AG04449 (cell line): ENCODE data around the gene RBM23.

ENCODE experiments used
- CTCF ChIA-PET: fragments of 350-600 bp; formaldehyde crosslinking; extraction: SDS; loops from one replicate; lab custom pipeline; 2021; ENCODE audit warnings: antibody characterized with exemption; lab: Yijun Ruan, JAX
- POLR2A ChIA-PET: fragments of 400-600, 350-600 bp; formaldehyde crosslinking; extraction: SDS; loops from one replicate; lab custom pipeline; 2020; ENCODE audit warnings: antibody characterized with exemption, inconsistent platforms; lab: Yijun Ruan, JAX
- DNase-seq: peaks from one replicate; pipeline ENCODE4 v3.0.0-alpha.2; 2010; ENCODE audit warnings: low read depth, low spot score
- H3K4me3 ChIP-seq: 2 replicates; pipeline ENCODE4 v1.5.1; 2011; ENCODE audit warnings: low read depth, mild to moderate bottlenecking, control low read depth, low read length
- TF ChIP-seq, protein P1 (sequence below): IDR thresholded peaks from one replicate; pipeline ENCODE4 v1.5.1; 2011; ENCODE audit warnings: mild to moderate bottlenecking, moderate library complexity, low read length, control low read depth, inconsistent platforms; ENCODE audit not compliant: insufficient read depth; ENCODE audit errors: missing control alignments

Gene RBM23

GRCh38 chr14:22929961-22930364, 11.0 kb upstream of the RBM23 start:
- ChIA-PET POLR2A (interaction anchor here (0.8 to 2.2 kb wide), 6 partner anchors 10 to 81 kb away, joined by 3 to 24 read pairs (median 4); partner anchors contain the start of genes AJUBA, HAUS4 and RBM23), CTCF (interaction anchor here (0.8 to 4.5 kb wide), 39 partner anchors 10 to 538 kb away, joined by 3 to 100 read pairs (median 6); partner anchors contain the start of genes AJUBA, CDH24, HAUS4 and RBM23)
- peak overlapping the region; percentile 100 for H3K4me3 ChIP-seq
- TF ChIP-seq, protein P1, sequence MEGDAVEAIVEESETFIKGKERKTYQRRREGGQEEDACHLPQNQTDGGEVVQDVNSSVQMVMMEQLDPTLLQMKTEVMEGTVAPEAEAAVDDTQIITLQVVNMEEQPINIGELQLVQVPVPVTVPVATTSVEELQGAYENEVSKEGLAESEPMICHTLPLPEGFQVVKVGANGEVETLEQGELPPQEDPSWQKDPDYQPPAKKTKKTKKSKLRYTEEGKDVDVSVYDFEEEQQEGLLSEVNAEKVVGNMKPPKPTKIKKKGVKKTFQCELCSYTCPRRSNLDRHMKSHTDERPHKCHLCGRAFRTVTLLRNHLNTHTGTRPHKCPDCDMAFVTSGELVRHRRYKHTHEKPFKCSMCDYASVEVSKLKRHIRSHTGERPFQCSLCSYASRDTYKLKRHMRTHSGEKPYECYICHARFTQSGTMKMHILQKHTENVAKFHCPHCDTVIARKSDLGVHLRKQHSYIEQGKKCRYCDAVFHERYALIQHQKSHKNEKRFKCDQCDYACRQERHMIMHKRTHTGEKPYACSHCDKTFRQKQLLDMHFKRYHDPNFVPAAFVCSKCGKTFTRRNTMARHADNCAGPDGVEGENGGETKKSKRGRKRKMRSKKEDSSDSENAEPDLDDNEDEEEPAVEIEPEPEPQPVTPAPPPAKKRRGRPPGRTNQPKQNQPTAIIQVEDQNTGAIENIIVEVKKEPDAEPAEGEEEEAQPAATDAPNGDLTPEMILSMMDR = no peak
- no peak for DNase-seq

GRCh38 chr14:22929104-22929960, 10.4 kb upstream of the RBM23 start, which contains the start of gene PRMT5:
PRMT5 (minus strand) TSS chr14:22929376; CDS start chr14:22929361, 15 bp downstream.
- ChIA-PET POLR2A (interaction anchor here (0.8 to 2.2 kb wide), 10 partner anchors 10 to 129 kb away, joined by 3 to 24 read pairs (median 3); partner anchors contain the start of genes AJUBA, HAUS4 and RBM23), CTCF (interaction anchor here (0.8 to 4.5 kb wide), 36 partner anchors 10 to 537 kb away, joined by 3 to 100 read pairs (median 8); partner anchors contain the start of genes AJUBA, CDH24, HAUS4 and LRP10)
- DNase-seq = peak; percentile 99
- H3K4me3 ChIP-seq = peak within 1 kb of the TSS; percentile 100
- TF ChIP-seq, protein P1 = no peak

DNA sequence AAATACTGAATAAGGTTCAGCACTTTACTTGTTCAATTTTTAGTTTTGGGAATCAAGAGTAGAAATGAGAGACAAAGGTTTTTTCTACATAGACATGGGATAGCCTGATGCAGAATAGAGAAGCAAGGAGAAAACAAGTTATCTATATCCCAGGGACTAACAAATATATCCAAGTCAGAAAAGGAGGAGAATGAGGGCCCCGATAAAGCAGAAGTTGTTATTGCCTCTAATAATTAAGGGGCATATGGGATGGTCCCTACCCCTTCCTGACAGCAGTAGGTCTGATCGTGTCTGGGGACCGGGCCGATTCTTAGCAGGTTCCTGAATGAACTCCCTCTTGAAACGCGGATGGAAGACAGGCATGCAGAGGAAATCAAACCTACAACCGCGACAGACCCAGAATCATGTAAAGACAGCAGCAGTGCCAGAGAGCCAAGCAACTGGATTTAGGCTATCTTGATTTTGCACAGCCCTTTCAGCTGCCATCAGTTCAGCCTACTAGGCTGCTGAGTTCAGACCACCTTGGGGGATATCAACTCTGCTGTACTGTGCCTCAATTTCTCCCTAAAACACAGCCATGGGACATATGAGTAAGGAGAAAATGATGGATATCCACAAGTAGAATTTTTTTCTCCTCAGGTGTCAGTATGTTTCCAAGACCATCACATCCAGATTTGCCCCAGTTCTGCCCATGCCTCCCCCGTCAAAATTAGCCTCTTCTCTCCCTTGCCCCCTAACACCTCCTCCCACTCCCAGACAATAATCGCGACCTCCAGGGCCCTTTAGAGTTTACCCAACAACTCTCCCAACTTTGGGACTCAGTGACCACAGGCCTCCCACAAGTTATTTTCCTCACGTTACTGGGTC, 9.5 kb upstream of the RBM23 start:
- H3K4me3 ChIP-seq = peak overlapping the region; percentile 100
- CTCF ChIA-PET = interaction anchor here (0.8 to 6.2 kb wide), 20 partner anchors 9 to 371 kb away, joined by 3 to 100 read pairs (median 12); partner anchors contain the start of genes AJUBA, CDH24, LRP10 and RBM23
- DNase-seq = no peak
- TF ChIP-seq, protein P1 = no peak
- POLR2A ChIA-PET = interaction anchor here (0.9 to 2.2 kb wide), 8 partner anchors 9 to 130 kb away, joined by 3 to 24 read pairs (median 4); partner anchors contain the start of genes AJUBA and RBM23

GRCh38 chr14:22926316-22926715, 7.4 kb upstream of the RBM23 start:
- no peak overlapping the region for H3K4me3 ChIP-seq
- ChIA-PET POLR2A (no interaction called here), CTCF (interaction anchor here (0.9 to 6.2 kb wide), 5 partner anchors 25 to 132 kb away, joined by 3 to 27 read pairs (median 5); partner anchors contain the start of gene LRP10)
- no peak for DNase-seq
- TF ChIP-seq, protein P1 = no peak

GRCh38 chr14:22925513-22925912, 6.6 kb upstream of the RBM23 start:
- CTCF ChIA-PET = interaction anchor here (0.9 to 6.2 kb wide), 4 partner anchors 24 to 133 kb away, joined by 3 to 27 read pairs (median 10); partner anchors contain the start of gene LRP10
- no peak for DNase-seq
- POLR2A ChIA-PET = no interaction called here
- no peak overlapping the region for H3K4me3 ChIP-seq
- TF ChIP-seq, protein P1 = no peak
